Osteocyte (in vitro differentiated cells): ENCODE data around the gene NFIA. TPM values are rescaled to one million over a fixed set of nuclear protein-coding genes. Genes with fewer than 3 reads are reported as not detected.

Source experiments
- DNase-seq: peaks from one replicate; pipeline ENCODE4 v3.0.0; 2021; ENCODE audit warnings: mixed read lengths; ENCODE audit not compliant: unreplicated experiment; ENCODE audit errors: extremely low spot score
- H3K27ac Mint-ChIP-seq: one replicate; pipeline ENCODE4 v1.8.0; 2021; ENCODE audit warnings: mild to moderate bottlenecking, mixed read lengths; ENCODE audit not compliant: unreplicated experiment
- H3K27me3 Mint-ChIP-seq: one replicate; pipeline ENCODE4 v1.8.0; 2021; ENCODE audit warnings: mixed read lengths; ENCODE audit not compliant: unreplicated experiment
- H3K36me3 Mint-ChIP-seq: one replicate; pipeline ENCODE4 v1.8.0; 2021; ENCODE audit warnings: mixed read lengths; ENCODE audit not compliant: unreplicated experiment
- H3K4me1 Mint-ChIP-seq: one replicate; pipeline ENCODE4 v1.8.0; 2021; ENCODE audit warnings: mixed read lengths; ENCODE audit not compliant: unreplicated experiment
- H3K4me3 Mint-ChIP-seq: one replicate; pipeline ENCODE4 v1.8.0; 2021; ENCODE audit warnings: mild to moderate bottlenecking, moderate library complexity, mixed read lengths; ENCODE audit not compliant: unreplicated experiment
- H3K9me3 Mint-ChIP-seq: one replicate; pipeline ENCODE4 v1.8.0; 2021; ENCODE audit warnings: mixed read lengths; ENCODE audit not compliant: unreplicated experiment
- total RNA-seq: library from RNA; stranded (reverse); gene quantifications from 2 replicates; pipeline ENCODE4 v1.2.1, GENCODE V29; 2021
- TF ChIP-seq, protein P1 (sequence below): fragments of 200-600 bp; sonication (generic); IDR thresholded peaks from 2 replicates; pipeline ENCODE4 v1.5.0; 2021; ENCODE audit warnings: antibody characterized with exemption, mild to moderate bottlenecking, moderate library complexity

NFIA gene
- total RNA-seq, 1 donor from 2014 or later, result 46.7 TPM

DNA sequence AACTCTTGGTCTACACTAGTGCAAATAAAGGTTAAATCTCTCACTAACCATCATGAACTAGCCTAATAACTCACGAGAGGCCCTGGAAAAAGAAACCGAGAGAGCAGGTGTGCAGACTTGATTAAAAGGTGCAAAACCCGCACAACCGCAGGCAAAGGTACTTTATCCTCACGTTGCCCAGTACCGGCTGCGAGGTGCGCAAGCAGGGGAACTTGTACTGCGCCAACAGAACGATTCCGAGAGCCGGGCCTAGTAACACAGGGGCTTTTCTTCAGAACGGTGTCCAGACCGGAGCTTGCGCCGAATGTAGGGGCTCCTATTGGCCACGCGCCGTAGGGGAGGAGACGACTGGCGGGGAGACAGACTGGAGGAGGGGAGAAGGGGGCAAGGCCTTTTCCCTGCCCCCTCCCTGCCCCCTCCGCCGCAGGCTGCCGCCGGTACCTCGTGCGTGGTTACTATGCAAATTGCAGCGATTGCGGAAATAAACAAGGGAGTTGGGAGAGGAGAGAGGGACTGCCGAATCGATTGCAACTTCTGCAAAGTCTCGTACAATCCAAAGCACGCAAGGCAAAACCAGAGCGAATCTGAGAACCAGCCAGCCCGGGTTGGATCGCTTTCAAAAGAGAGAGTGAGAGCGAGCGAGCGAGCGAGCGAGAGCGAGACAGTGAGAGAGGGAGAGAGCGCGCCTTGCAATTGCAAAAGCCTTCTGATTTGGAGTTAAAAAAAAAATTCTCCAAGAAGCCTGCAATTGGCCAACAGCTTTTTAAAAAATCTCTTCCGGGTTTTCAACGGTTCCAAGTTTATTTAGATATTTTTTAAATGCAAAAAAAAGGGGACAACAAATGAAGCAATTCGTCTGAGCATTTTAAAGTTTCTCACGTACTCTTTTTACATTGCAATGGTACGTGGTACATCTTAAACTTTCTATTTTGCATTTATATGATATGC lies 5.4 kb upstream of the NFIA start:
- no peaks in the 10 kb centered on the region for H3K9me3 Mint-ChIP-seq
- peak overlapping the region; percentile 96 for H3K27ac Mint-ChIP-seq
- H3K36me3 Mint-ChIP-seq, result no peaks in the 10 kb centered on the region
- H3K4me3 Mint-ChIP-seq, result peak overlapping the region; percentile 87
- peak; percentile 92 for DNase-seq
- TF ChIP-seq, protein P1, sequence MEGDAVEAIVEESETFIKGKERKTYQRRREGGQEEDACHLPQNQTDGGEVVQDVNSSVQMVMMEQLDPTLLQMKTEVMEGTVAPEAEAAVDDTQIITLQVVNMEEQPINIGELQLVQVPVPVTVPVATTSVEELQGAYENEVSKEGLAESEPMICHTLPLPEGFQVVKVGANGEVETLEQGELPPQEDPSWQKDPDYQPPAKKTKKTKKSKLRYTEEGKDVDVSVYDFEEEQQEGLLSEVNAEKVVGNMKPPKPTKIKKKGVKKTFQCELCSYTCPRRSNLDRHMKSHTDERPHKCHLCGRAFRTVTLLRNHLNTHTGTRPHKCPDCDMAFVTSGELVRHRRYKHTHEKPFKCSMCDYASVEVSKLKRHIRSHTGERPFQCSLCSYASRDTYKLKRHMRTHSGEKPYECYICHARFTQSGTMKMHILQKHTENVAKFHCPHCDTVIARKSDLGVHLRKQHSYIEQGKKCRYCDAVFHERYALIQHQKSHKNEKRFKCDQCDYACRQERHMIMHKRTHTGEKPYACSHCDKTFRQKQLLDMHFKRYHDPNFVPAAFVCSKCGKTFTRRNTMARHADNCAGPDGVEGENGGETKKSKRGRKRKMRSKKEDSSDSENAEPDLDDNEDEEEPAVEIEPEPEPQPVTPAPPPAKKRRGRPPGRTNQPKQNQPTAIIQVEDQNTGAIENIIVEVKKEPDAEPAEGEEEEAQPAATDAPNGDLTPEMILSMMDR, result no peak
- H3K4me1 Mint-ChIP-seq, result peaks cover 48% of the 10 kb centered on the region
- H3K27me3 Mint-ChIP-seq, result no peaks in the 10 kb centered on the region

DNA sequence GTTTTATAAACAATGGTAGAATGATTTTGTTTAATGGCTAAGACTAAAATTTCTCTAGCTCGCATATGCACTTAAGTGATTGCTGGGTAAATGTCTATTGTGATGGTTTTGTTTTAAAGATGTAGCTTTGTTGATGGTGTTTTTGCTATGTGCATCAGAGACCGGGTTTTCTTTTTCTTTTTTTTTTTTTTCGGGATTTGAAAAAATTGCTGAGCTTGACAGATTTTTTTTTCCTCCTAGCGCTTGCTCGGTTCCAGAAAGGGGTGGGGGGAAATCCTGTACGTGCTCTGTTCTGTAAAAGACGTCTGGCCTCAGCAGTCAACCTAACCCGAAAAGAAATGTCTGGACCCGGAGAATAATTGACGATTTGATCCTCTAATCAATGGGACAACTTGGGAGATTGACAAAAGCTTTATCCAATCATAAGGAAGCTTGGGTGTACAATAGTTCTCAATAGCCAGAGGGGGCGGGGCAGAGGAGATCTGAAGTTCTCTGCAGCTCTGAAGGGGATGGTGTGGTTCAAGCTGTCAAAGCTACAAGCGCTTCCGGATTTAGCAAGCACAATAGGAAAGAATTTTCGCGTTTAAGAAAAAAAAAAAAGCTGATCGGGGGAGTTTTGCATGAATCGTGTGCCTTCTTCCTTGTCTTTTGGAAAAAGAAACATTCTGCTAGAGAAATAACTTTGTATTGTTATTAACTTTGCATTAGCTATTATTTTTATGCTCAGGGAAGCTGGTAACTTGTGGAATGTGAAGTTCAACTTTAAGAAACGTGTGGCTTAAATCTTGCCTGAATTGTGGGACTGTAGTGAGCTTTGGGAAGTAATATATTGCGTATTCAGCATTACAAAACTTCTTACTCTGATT lies 4.5 kb upstream of the NFIA start:
- no peaks in the 10 kb centered on the region for H3K9me3 Mint-ChIP-seq
- no peaks in the 10 kb centered on the region for H3K27me3 Mint-ChIP-seq
- TF ChIP-seq, protein P1, result no peak
- peak; percentile 93 for DNase-seq
- peak overlapping the region; percentile 96 for H3K27ac Mint-ChIP-seq
- peaks cover 48% of the 10 kb centered on the region for H3K4me1 Mint-ChIP-seq
- H3K4me3 Mint-ChIP-seq, result peak overlapping the region; percentile 87
- H3K36me3 Mint-ChIP-seq, result no peaks in the 10 kb centered on the region

DNA sequence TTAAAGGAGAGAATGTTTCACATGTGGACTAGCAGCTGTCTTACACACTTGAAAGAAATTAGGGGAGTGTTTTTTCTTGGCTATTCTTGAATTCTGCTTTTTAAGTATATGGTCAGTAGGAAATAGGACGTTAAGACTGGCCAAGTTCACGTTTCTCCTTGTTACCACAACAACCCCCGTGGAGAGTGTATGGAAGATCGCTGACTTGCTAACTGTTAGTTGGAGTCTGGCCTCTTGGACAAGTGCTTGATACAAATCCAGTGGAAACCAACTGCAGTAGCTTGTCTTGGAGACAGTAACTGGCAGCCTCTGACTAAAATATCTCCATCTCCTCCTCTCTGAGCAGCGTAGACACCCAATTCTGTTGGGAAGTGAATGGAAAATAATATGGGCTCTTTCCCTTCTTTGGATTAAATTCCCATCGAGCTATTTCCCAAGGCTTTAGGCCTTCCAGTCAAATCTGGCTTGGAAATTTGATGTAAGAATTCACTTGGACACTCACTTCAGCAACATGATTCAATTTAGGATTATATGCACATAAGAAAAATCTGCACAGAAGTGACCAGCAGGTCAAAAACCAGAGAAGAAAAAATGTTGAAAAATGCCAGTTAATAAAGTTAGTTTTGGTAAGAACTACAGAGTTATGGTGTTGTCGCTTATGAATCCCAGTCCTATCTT lies 3.6 kb upstream of the NFIA start:
- no peaks in the 10 kb centered on the region for H3K27me3 Mint-ChIP-seq
- no peaks in the 10 kb centered on the region for H3K36me3 Mint-ChIP-seq
- peak overlapping the region; percentile 87 for H3K4me3 Mint-ChIP-seq
- DNase-seq, result no peak
- peak overlapping the region; percentile 96 for H3K27ac Mint-ChIP-seq
- H3K4me1 Mint-ChIP-seq, result peaks cover 48% of the 10 kb centered on the region
- TF ChIP-seq, protein P1, result no peak
- no peaks in the 10 kb centered on the region for H3K9me3 Mint-ChIP-seq

DNA sequence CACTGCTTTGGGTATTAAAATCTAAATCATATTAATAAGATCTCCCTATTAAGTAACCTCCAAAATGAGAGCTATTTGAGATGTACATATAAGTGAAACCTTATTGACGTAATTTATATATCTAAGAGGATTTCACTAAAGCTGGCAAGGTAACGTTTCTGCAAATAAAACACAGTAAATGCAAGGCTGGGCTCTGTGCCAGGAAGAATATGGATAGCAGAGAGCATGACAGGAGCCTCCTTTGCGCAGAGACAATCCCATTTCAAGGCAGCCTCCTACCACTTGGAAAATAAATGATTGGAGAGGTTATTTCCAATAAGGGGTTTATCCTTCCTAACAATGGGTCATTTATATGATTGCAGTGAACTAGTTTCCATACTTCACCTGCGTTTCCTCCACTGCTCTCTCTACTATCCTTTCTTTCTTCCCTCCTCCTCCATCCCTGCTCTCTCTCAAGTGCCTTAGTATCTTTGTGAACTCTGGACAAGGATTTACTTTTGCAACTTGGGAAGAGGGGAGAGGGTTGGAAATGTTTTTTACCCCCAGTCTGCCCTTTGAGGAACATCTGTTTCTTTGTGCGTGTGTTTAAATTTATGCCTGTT lies 3.0 kb upstream of the NFIA start:
- Mint-ChIP-seq H3K27me3 (no peaks in the 10 kb centered on the region), H3K9me3 (no peaks in the 10 kb centered on the region), H3K36me3 (no peaks in the 10 kb centered on the region), H3K4me1 (peaks cover 53% of the 10 kb centered on the region), H3K4me3 (peak overlapping the region; percentile 79), H3K27ac (peak overlapping the region; percentile 96)
- no peak for DNase-seq
- TF ChIP-seq, protein P1, result no peak
